GM23338 (cell line): ENCODE results near the gene PRKCG. TPM values are rescaled to one million over a fixed set of nuclear protein-coding genes. Genes with fewer than 3 reads are reported as not detected.
A peak's percentile ranks its signal among the peaks of the same experiment; 100 is the strongest.

Experiments used
- ATAC-seq: fragments of 200-7000 bp; cut with Tn5 transposase; 3 replicates; pipeline ENCODE4 v1.9.1; 2020
- DNase-seq: peaks from one replicate; pipeline ENCODE4 v3.0.0-alpha.2; 2015; ENCODE audit warnings: low spot score
- H2AFZ ChIP-seq: fragments of 200-600 bp; sonication (generic); 2 replicates; pipeline ENCODE4 v1.8.0; 2016; ENCODE audit warnings: antibody characterized with exemption, mild to moderate bottlenecking, moderate library complexity
- H3F3A ChIP-seq: fragments of 200-600 bp; sonication (generic); replicated peaks from 2 replicates; pipeline ENCODE4 v1.8.0; 2017; ENCODE audit warnings: antibody characterized with exemption, mixed run types, low read depth
- H3K27ac ChIP-seq: fragments of 200-600 bp; sonication (generic); 2 replicates; pipeline ENCODE4 v1.6.1; 2016; ENCODE audit warnings: low read depth
- H3K27me3 ChIP-seq: fragments of 200-600 bp; sonication (generic); 2 replicates; pipeline ENCODE4 v1.8.0; 2016; ENCODE audit warnings: mild to moderate bottlenecking, mixed run types, moderate library complexity; ENCODE audit not compliant: insufficient read depth
- H3K36me3 ChIP-seq: fragments of 200-600 bp; sonication (generic); 2 replicates; pipeline ENCODE4 v1.8.0; 2016; ENCODE audit warnings: mild to moderate bottlenecking; ENCODE audit not compliant: insufficient read depth
- H3K4me1 ChIP-seq: fragments of 200-600 bp; sonication (generic); 2 replicates; pipeline ENCODE4 v1.8.0; 2016; ENCODE audit warnings: mild to moderate bottlenecking, moderate library complexity; ENCODE audit not compliant: insufficient read depth
- H3K4me2 ChIP-seq: fragments of 200-600 bp; sonication (generic); 2 replicates; pipeline ENCODE4 v1.7.1; 2017; ENCODE audit warnings: mixed run types
- H3K4me3 ChIP-seq: fragments of 200-600 bp; sonication (generic); 2 replicates; pipeline ENCODE4 v1.6.1; 2016; ENCODE audit warnings: mixed run types
- H3K79me2 ChIP-seq: fragments of 200-600 bp; sonication (generic); replicated peaks from 2 replicates; pipeline ENCODE4 v1.8.0; 2017; ENCODE audit warnings: mild to moderate bottlenecking; ENCODE audit not compliant: insufficient read depth
- H3K9me2 ChIP-seq: fragments of 200-600 bp; sonication (generic); 2 replicates; pipeline ENCODE4 v1.8.0; 2017; ENCODE audit not compliant: insufficient read depth
- H4K20me1 ChIP-seq: fragments of 200-600 bp; sonication (generic); replicated peaks from 2 replicates; pipeline ENCODE4 v1.8.0; 2017; ENCODE audit warnings: mild to moderate bottlenecking; ENCODE audit not compliant: insufficient read depth
- H3K27ac Mint-ChIP-seq: 2 replicates; pipeline ENCODE4 v1.8.0; 2020; ENCODE audit warnings: inconsistent platforms, mild to moderate bottlenecking, moderate library complexity, mixed read lengths
- H3K27me3 Mint-ChIP-seq: 3 replicates; pipeline ENCODE4 v1.8.0; 2022; ENCODE audit warnings: low read depth, mild to moderate bottlenecking, moderate library complexity, mixed read lengths, inconsistent platforms; ENCODE audit not compliant: insufficient read depth, poor library complexity
- H3K36me3 Mint-ChIP-seq: 3 replicates; pipeline ENCODE4 v1.8.0; 2021; ENCODE audit warnings: low read depth, mild to moderate bottlenecking, inconsistent platforms, moderate library complexity, mixed read lengths
- H3K4me1 Mint-ChIP-seq: 3 replicates; pipeline ENCODE4 v1.8.0; 2020; ENCODE audit warnings: mild to moderate bottlenecking, inconsistent platforms, mixed read lengths
- H3K4me3 Mint-ChIP-seq: 3 replicates; pipeline ENCODE4 v1.8.0; 2021; ENCODE audit warnings: moderate library complexity, mild to moderate bottlenecking, inconsistent platforms, mixed read lengths
- H3K9me3 Mint-ChIP-seq: 3 replicates; pipeline ENCODE4 v1.8.0; 2020; ENCODE audit warnings: moderate library complexity, mild to moderate bottlenecking, inconsistent platforms, mixed read lengths
- CREB1 ChIP-seq: fragments of 250-450 bp; sonication (Bioruptor Pico); IDR thresholded peaks from 2 replicates; pipeline ENCODE4 v1.5.0; 2020; ENCODE audit warnings: low read depth, mild to moderate bottlenecking, moderate library complexity
- EZH2 ChIP-seq: fragments of 200-600 bp; sonication (generic); IDR thresholded peaks from one replicate; pipeline ENCODE4 v1.8.0; 2017; ENCODE audit warnings: antibody characterized with exemption, mild to moderate bottlenecking, low read depth; ENCODE audit not compliant: unreplicated experiment
- NANOG ChIP-seq: IDR thresholded peaks from 2 replicates; pipeline ENCODE4 v1.6.1; 2016; ENCODE audit warnings: antibody characterized with exemption, borderline replicate concordance
- POLR2AphosphoS5 ChIP-seq: IDR thresholded peaks from 2 replicates; pipeline ENCODE4 v1.6.1; 2016; ENCODE audit warnings: antibody characterized with exemption, low read depth
- STAT1 ChIP-seq: IDR thresholded peaks from one replicate; pipeline ENCODE4 v1.6.1; 2016; ENCODE audit warnings: antibody characterized with exemption; ENCODE audit not compliant: unreplicated experiment
- polyA plus RNA-seq: library from polyadenylated mRNA; unstranded; fragments of >200 nt; fragmentation: Nextera tagmentation; extraction: Ambion mirVana; gene quantifications from 2 replicates; pipeline ENCODE4 v1.2.1, GENCODE V29; 2016
- total RNA-seq: library from RNA; depleted of rRNA; stranded (reverse); fragments of >200 nt; shearing (Covaris generic); gene quantifications from 2 replicates; pipeline ENCODE4 v1.2.3, GENCODE V29; 2014
- TF ChIP-seq, protein P1 (sequence below): IDR thresholded peaks from one replicate; pipeline ENCODE4 v1.6.1; 2018; ENCODE audit warnings: antibody characterized with exemption; ENCODE audit not compliant: unreplicated experiment
- TF ChIP-seq, protein P2 (sequence below): IDR thresholded peaks from 2 replicates; pipeline ENCODE4 v1.6.1; 2016; ENCODE audit warnings: antibody characterized with exemption

PRKCG gene
- total and polyA plus RNA-seq, 2 experiments from 2014 or later, result 15.4 to 15.9 TPM

DNA sequence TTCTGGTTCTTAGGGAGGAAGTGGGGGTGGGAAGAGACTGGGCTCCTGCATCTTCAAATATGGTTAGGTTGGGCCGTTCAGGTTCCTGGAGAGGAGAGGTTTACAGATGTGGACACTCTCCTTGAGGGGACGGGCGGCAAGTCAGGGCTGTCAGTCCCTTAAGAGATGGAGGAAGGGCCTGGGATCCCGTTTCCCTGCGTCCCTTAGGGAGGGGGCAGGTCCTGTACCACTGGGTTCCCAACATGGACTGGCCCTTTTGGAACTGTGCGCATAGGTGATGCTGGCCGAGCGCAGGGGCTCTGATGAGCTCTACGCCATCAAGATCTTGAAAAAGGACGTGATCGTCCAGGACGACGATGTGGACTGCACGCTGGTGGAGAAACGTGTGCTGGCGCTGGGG lies 16.2 kb downstream of the PRKCG start (continued):
- TF ChIP-seq, protein P1, sequence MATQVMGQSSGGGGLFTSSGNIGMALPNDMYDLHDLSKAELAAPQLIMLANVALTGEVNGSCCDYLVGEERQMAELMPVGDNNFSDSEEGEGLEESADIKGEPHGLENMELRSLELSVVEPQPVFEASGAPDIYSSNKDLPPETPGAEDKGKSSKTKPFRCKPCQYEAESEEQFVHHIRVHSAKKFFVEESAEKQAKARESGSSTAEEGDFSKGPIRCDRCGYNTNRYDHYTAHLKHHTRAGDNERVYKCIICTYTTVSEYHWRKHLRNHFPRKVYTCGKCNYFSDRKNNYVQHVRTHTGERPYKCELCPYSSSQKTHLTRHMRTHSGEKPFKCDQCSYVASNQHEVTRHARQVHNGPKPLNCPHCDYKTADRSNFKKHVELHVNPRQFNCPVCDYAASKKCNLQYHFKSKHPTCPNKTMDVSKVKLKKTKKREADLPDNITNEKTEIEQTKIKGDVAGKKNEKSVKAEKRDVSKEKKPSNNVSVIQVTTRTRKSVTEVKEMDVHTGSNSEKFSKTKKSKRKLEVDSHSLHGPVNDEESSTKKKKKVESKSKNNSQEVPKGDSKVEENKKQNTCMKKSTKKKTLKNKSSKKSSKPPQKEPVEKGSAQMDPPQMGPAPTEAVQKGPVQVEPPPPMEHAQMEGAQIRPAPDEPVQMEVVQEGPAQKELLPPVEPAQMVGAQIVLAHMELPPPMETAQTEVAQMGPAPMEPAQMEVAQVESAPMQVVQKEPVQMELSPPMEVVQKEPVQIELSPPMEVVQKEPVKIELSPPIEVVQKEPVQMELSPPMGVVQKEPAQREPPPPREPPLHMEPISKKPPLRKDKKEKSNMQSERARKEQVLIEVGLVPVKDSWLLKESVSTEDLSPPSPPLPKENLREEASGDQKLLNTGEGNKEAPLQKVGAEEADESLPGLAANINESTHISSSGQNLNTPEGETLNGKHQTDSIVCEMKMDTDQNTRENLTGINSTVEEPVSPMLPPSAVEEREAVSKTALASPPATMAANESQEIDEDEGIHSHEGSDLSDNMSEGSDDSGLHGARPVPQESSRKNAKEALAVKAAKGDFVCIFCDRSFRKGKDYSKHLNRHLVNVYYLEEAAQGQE, result no peak
- TF ChIP-seq STAT1, result no peak
- no peak for TF ChIP-seq POLR2AphosphoS5
- no peak for TF ChIP-seq EZH2
- no peak for TF ChIP-seq NANOG
- no peak for TF ChIP-seq CREB1 (CRISPR knock-in tag)
- TF ChIP-seq, protein P2, sequence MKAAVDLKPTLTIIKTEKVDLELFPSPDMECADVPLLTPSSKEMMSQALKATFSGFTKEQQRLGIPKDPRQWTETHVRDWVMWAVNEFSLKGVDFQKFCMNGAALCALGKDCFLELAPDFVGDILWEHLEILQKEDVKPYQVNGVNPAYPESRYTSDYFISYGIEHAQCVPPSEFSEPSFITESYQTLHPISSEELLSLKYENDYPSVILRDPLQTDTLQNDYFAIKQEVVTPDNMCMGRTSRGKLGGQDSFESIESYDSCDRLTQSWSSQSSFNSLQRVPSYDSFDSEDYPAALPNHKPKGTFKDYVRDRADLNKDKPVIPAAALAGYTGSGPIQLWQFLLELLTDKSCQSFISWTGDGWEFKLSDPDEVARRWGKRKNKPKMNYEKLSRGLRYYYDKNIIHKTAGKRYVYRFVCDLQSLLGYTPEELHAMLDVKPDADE, result no peak

DNA sequence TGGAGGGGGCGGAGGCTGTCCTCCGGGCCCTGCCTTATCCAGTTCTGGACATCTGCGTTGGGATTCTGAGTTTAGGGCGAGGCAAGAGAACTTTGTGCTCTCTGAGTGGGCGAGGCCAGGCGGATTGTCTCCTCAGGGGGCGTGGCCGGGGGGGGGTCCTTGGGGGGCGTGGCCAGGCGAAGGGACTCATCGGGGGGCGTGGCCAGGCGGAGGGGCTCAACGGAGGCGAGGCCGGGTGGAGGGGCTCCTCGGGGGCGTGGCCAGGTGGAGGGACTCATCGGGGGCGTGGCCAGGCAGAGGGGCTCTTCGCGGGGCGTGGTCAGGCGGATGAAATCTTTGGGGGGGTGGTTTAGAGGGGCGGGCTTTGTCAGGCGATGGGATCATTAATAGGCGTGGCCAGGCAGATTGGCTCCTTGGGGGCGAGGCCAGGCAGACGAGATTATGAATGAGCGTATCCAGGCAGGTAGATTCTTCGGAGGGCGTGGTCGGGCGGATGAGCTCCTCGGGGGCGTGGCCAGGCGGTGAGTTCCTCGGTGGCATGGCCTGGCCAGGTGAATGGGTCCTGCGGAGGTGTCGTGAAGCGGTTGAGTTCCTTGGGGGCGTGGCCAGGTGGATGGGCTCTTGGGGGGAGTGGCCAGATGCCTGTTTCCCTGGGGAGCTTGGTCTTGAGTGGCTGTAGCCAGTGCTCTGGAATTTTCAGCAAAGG lies 16.8 kb downstream of the PRKCG start:
- Mint-ChIP-seq H3K36me3 (peaks cover 18% of the 10 kb centered on the region), H3K27me3 (peaks cover 33% of the 10 kb centered on the region), H3K4me1 (peaks cover 33% of the 10 kb centered on the region), H3K4me3 (peak overlapping the region; percentile 76), H3K9me3 (no peaks in the 10 kb centered on the region), H3K27ac (peak overlapping the region; percentile 97)
- TF ChIP-seq CREB1 (CRISPR knock-in tag) (0 out of 2 replicates have a peak, but pooled peaks have one; percentile 11), POLR2AphosphoS5 (no peak; the same call in 1 of the 2 replicates)
- peaks cover 19% of the 10 kb centered on the region for H3K4me1 ChIP-seq
- peak overlapping the region; percentile 80 for H3K4me3 ChIP-seq
- no peaks in the 10 kb centered on the region for H3K9me2 ChIP-seq
- no peaks in the 10 kb centered on the region; the same call in 1 of the 2 replicates for H4K20me1 ChIP-seq
- ATAC-seq (peak; percentile 80), DNase-seq (peak; percentile 100)
- no peaks in the 10 kb centered on the region for H3K27me3 ChIP-seq
- 0 out of 2 replicates have a peak overlapping the region, but pooled peaks have one; percentile 53 for H2AFZ ChIP-seq
- H3K27ac ChIP-seq, result peak overlapping the region; percentile 78; the same call in 1 of the 2 replicates
- no peaks in the 10 kb centered on the region for H3K79me2 ChIP-seq
- H3K4me2 ChIP-seq, result peak overlapping the region; percentile 99
- peaks cover 26% of the 10 kb centered on the region; the same call in 1 of the 2 replicates for H3F3A ChIP-seq
- peaks cover 9% of the 10 kb centered on the region; the same call in 1 of the 2 replicates for H3K36me3 ChIP-seq
